ENCODE data around the gene GPR4. TPM values are rescaled to one million over a fixed set of nuclear protein-coding genes. Genes with fewer than 3 reads are reported as not detected.

Gene GPR4
- total and polyA plus RNA-seq, 2 of the 8 experiments (the other 6 are each of a cell fraction or from before 2014, with no cell fraction given): 0.19 to 0.39 TPM

GRCh38 chr19:45564131-45564780 is 37.8 kb downstream of the GPR4 start:
- peaks cover 2% of the 10 kb centered on the region; the same call in 1 of the 2 replicates for H3K79me1 ChIP-seq (ENCODE audit: low read depth, low read length)
- H2BK120ac ChIP-seq (replicated peaks; ENCODE audit: low read depth, low read length): no peak overlapping the region
- H2BK15ac ChIP-seq (ENCODE audit: low read length): 0 out of 2 replicates have a peak overlapping the region, but pooled peaks have one; percentile 88
- H3K36me3 ChIP-seq (ENCODE audit: control insufficient read depth in 2 of 4, insufficient read depth in 4 of 4, low read length in 3 of 4): no peaks in the 10 kb centered on the region
- 58% methylated on average over 1 of the region's 5 CpGs; no CpG with 5 or more reads in 1 of the 2 experiments for WGBS, 2 experiments (ENCODE audit: extremely low coverage in 1 of 2, insufficient coverage in 1 of 2, insufficient read length in 1 of 2, insufficient replicate concordance in 2 of 2, low coverage in 1 of 2, low lambda C conversion rate in 2 of 2, missing lambda C conversion rate in 1 of 2)
- peak overlapping the region; percentile 94 for H2BK5ac ChIP-seq (ENCODE audit: low read depth, low read length)
- no peaks in the 10 kb centered on the region for H3K23me2 ChIP-seq (ENCODE audit: low read depth, low read length)
- H3K9ac ChIP-seq (replicated peaks in 1 of 4; ENCODE audit: extremely low read depth in 1 of 4, low read depth in 3 of 4, low read length in 3 of 4): no peak overlapping the region
- peak overlapping the region; percentile 84; the same call in 1 of the 2 replicates for H2AK5ac ChIP-seq (ENCODE audit: low read depth, low read length)
- ChIA-PET POLR2A (ENCODE audit: partially characterized antibody) (interaction anchor here (1.0 to 1.4 kb wide), 2 partner anchors 10 to 56 kb away, joined by 3 read pairs; partner anchors contain the start of gene VASP), CTCF (ENCODE audit: partially characterized antibody) (interaction anchor here (0.9 to 8.1 kb wide), 4 partner anchors 11 to 79 kb away, joined by 3 to 79 read pairs (median 6); no protein-coding TSS in a partner anchor)
- H2BK20ac ChIP-seq (ENCODE audit: low read length): no peak overlapping the region; the same call in 1 of the 2 replicates
- peak overlapping the region; percentile 85 for H2BK12ac ChIP-seq (ENCODE audit: low read depth, low read length)
- DNase-seq (ENCODE audit: low read depth in 1 of 2, low spot score in 2 of 2) (peak; percentile 53 to 58), FAIRE-seq (no peak)
- H3K14ac ChIP-seq (ENCODE audit: insufficient read length): no peak overlapping the region
- H3K23ac ChIP-seq (ENCODE audit: insufficient read length): no peak overlapping the region
- no peak overlapping the region for H4K5ac ChIP-seq (ENCODE audit: insufficient read length, low read depth, low read length)
- H4K91ac ChIP-seq (replicated peaks; ENCODE audit: insufficient read length, low read length): peak overlapping the region; percentile 12
- H2AFZ ChIP-seq (ENCODE audit: low read length): no peak overlapping the region
- no peaks in the 10 kb centered on the region for H3K9me3 ChIP-seq (ENCODE audit: insufficient read depth in 2 of 2, low read depth in 1 of 2, low read length in 1 of 2)
- H3K79me2 ChIP-seq (ENCODE audit: control insufficient read depth in 1 of 2, insufficient read depth in 2 of 2, low read length in 2 of 2): no peaks in the 10 kb centered on the region
- H4K20me1 ChIP-seq (replicated peaks in 1 of 2; ENCODE audit: control insufficient read depth in 1 of 2, insufficient read depth in 2 of 2, low read length in 2 of 2): peaks cover 0 to 2% of the 10 kb centered on the region in 2 experiments
- H3K56ac ChIP-seq (replicated peaks; ENCODE audit: insufficient read length, low read depth, low read length): no peak overlapping the region
- H3K4ac ChIP-seq (replicated peaks; ENCODE audit: insufficient read length, low read depth, low read length): no peak overlapping the region
- peaks cover 4 to 5% (median 4%) of the 10 kb centered on the region in 4 experiments for H3K4me1 ChIP-seq (replicated peaks in 1 of 4; ENCODE audit: control insufficient read depth in 3 of 4, insufficient read depth in 4 of 4, low read length in 3 of 4)
- H3K4me2 ChIP-seq (ENCODE audit: insufficient read depth in 1 of 2, low read depth in 2 of 2, low read length in 2 of 2): peak overlapping the region; percentile 52 to 53
- H4K8ac ChIP-seq (ENCODE audit: extremely low read depth, insufficient read depth, low read length): no peak overlapping the region
- H3K27ac ChIP-seq (ENCODE audit: low read depth, low read length): peak overlapping the region; percentile 24; the same call in 1 of the 2 replicates
- no peak overlapping the region for H3K4me3 ChIP-seq (ENCODE audit: extremely low read depth in 1 of 4, insufficient read depth in 2 of 4, low read depth in 3 of 4, low read length in 4 of 4)
- H3K27me3 ChIP-seq (replicated peaks in 1 of 4; ENCODE audit: control insufficient read depth in 3 of 4, extremely low read depth in 1 of 4, insufficient read depth in 3 of 4, low read length in 3 of 4): no peaks in the 10 kb centered on the region
- H3K18ac ChIP-seq (ENCODE audit: extremely low read depth, low read length): peak overlapping the region; percentile 71
- TF ChIP-seq ZNF274 (IDR thresholded peaks at IDR 0.05; ENCODE audit: borderline replicate concordance, extremely low read depth, low read length) (no peak), HDAC2 (IDR thresholded peaks at IDR 0.05; ENCODE audit: borderline replicate concordance in 1 of 2, low read depth in 2 of 2, low read length in 2 of 2) (0 out of 4 replicates have a peak, but pooled peaks of 1 of the 2 experiments have one; percentile 5), HDAC6 (IDR thresholded peaks at IDR 0.05; ENCODE audit: low read depth, low read length) (no peak), RBBP5 (IDR thresholded peaks at IDR 0.05; ENCODE audit: borderline replicate concordance, low read depth, low read length) (no peak), MAX (IDR thresholded peaks at IDR 0.05) (peak; percentile 22; the same call in 1 of the 2 replicates), ATF2 (IDR thresholded peaks at IDR 0.05; ENCODE audit: low read length) (no peak), TAF7 (optimal IDR thresholded peaks at IDR 0.05; ENCODE audit: borderline replicate concordance, low read depth, low read length) (no peak), RAD21 (IDR thresholded peaks at IDR 0.05 in 1 of 2, conservative IDR thresholded peaks at IDR 0.05 in 1 of 2; ENCODE audit: low read depth in 2 of 2, low read length in 2 of 2) (no peak)
